Tibial nerve (tissue), 4 donors: ENCODE data around the gene TNFRSF25.

Experiments
- EP300 ChIP-seq, 2 donors: sonication (generic); formaldehyde crosslinking; IDR thresholded peaks; one replicate each; pipeline ENCODE4 v1.6.1; 2017; ENCODE audit warnings: antibody characterized with exemption in 2 of 2, mild to moderate bottlenecking in 1 of 2
- POLR2A ChIP-seq, 2 donors: fragments of 450-650 bp; IDR thresholded peaks; one replicate each; pipeline ENCODE4 v1.6.1; 2017; ENCODE audit warnings: antibody characterized with exemption in 2 of 2, mild to moderate bottlenecking in 2 of 2, moderate library complexity in 2 of 2
- TF ChIP-seq, protein P1 (sequence below), 5 experiments: fragments of 200-600 bp in 3 of 5; fragments of 450-650 bp in 2 of 5; sonication (generic) in 3 of 5; IDR thresholded peaks; one replicate each; pipeline ENCODE4 v1.5.1; 2016 to 2019; ENCODE audit warnings: antibody characterized with exemption in 5 of 5, mild to moderate bottlenecking in 3 of 5, moderate library complexity in 2 of 5

DNA sequence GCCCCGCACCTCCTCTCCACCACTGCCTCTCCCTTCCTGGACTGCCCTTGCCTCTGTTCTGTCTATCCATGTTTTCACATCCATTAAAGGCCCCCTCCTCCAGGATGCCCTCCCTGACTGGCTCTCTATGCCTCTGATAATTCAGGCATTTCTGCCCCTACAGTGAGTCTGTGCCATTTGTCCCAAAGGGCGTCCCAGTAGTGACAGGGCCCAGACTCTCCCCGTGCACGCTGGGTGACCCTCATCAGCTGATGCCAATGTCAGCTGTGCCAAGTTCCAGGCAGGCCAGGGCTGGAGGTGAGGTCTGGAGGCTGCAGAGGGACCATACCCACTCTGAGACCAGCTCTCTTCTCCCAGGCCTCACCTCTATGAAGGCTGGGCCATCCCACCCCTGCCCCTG lies 28.7 kb upstream of the TNFRSF25 start:
- no peak for TF ChIP-seq POLR2A (IDR thresholded peaks at IDR 0.05)
- TF ChIP-seq, protein P1, sequence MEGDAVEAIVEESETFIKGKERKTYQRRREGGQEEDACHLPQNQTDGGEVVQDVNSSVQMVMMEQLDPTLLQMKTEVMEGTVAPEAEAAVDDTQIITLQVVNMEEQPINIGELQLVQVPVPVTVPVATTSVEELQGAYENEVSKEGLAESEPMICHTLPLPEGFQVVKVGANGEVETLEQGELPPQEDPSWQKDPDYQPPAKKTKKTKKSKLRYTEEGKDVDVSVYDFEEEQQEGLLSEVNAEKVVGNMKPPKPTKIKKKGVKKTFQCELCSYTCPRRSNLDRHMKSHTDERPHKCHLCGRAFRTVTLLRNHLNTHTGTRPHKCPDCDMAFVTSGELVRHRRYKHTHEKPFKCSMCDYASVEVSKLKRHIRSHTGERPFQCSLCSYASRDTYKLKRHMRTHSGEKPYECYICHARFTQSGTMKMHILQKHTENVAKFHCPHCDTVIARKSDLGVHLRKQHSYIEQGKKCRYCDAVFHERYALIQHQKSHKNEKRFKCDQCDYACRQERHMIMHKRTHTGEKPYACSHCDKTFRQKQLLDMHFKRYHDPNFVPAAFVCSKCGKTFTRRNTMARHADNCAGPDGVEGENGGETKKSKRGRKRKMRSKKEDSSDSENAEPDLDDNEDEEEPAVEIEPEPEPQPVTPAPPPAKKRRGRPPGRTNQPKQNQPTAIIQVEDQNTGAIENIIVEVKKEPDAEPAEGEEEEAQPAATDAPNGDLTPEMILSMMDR (IDR thresholded peaks at IDR 0.05): no peak
- TF ChIP-seq EP300 (IDR thresholded peaks at IDR 0.05): no peak
